ENCODE measurements around the gene VWA8. TPM values are rescaled to one million over a fixed set of nuclear protein-coding genes. Genes with fewer than 3 reads are reported as not detected.
"Not testable (repeated sequence)": the region's sequence is repeated elsewhere in the genome, so short reads cannot be mapped to it uniquely, and the experiment has no call there.

The VWA8 gene
- total and polyA plus RNA-seq, 4 donors = 7.1 to 50.3 (median 12.4) TPM

DNA sequence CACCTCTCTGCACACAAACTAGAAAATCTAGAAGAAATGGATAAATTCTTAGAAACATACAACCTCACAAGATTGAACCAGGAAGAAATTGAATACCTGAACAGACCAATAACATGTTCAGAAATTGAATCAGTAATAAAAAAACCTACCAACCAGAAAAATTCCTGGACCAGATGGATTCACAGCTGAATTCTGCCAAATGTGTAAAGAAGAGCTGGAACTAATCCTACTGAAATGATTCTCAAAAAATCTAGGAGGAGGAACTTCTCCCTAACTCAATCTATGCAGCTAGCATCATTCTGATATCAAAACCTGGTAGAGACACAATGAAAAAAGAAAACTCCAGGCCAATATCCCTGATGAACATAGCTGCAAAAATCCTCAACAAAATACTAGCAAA is 336.9 kb downstream of the VWA8 start:
- Histone ChIP-seq H3K4me1 (ENCODE audit: control insufficient read depth in 4 of 4, insufficient read depth in 4 of 4, low read length in 3 of 4) (no peaks in the 10 kb centered on the region), H3K9ac (ENCODE audit: low read depth in 1 of 2, low read length in 2 of 2) (no peak overlapping the region), H3K27ac (ENCODE audit: low read depth in 1 of 2, low read length in 2 of 2) (no peak overlapping the region), H3K36me3 (ENCODE audit: control insufficient read depth in 4 of 4, insufficient read depth in 3 of 4, low read depth in 1 of 4, low read length in 3 of 4) (no peaks in the 10 kb centered on the region), H3K9me3 (ENCODE audit: control insufficient read depth in 4 of 4, low read length in 3 of 4) (no peaks in the 10 kb centered on the region), H3K4me3 (ENCODE audit: low read depth in 1 of 3, low read length in 3 of 3) (no peak overlapping the region), H3K27me3 (ENCODE audit: control insufficient read depth in 4 of 4, insufficient read depth in 4 of 4, low read length in 3 of 4) (no peaks in the 10 kb centered on the region)
- DNase-seq (ENCODE audit: low spot score) = no peak
- TF ChIP-seq HNF4A (conservative IDR thresholded peaks at IDR 0.05) (no peak), JUND (IDR thresholded peaks at IDR 0.05) (no peak), NR2F2 (IDR thresholded peaks at IDR 0.05) (no peak), HNF4G (IDR thresholded peaks at IDR 0.05) (no peak), FOXA1 (IDR thresholded peaks at IDR 0.05) (no peak), TAF1 (conservative IDR thresholded peaks at IDR 0.05) (no peak), FOXA2 (IDR thresholded peaks at IDR 0.05) (no peak)
- TF ChIP-seq, protein P1, sequence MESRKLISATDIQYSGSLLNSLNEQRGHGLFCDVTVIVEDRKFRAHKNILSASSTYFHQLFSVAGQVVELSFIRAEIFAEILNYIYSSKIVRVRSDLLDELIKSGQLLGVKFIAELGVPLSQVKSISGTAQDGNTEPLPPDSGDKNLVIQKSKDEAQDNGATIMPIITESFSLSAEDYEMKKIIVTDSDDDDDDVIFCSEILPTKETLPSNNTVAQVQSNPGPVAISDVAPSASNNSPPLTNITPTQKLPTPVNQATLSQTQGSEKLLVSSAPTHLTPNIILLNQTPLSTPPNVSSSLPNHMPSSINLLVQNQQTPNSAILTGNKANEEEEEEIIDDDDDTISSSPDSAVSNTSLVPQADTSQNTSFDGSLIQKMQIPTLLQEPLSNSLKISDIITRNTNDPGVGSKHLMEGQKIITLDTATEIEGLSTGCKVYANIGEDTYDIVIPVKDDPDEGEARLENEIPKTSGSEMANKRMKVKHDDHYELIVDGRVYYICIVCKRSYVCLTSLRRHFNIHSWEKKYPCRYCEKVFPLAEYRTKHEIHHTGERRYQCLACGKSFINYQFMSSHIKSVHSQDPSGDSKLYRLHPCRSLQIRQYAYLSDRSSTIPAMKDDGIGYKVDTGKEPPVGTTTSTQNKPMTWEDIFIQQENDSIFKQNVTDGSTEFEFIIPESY (IDR thresholded peaks at IDR 0.05) = no peak

DNA sequence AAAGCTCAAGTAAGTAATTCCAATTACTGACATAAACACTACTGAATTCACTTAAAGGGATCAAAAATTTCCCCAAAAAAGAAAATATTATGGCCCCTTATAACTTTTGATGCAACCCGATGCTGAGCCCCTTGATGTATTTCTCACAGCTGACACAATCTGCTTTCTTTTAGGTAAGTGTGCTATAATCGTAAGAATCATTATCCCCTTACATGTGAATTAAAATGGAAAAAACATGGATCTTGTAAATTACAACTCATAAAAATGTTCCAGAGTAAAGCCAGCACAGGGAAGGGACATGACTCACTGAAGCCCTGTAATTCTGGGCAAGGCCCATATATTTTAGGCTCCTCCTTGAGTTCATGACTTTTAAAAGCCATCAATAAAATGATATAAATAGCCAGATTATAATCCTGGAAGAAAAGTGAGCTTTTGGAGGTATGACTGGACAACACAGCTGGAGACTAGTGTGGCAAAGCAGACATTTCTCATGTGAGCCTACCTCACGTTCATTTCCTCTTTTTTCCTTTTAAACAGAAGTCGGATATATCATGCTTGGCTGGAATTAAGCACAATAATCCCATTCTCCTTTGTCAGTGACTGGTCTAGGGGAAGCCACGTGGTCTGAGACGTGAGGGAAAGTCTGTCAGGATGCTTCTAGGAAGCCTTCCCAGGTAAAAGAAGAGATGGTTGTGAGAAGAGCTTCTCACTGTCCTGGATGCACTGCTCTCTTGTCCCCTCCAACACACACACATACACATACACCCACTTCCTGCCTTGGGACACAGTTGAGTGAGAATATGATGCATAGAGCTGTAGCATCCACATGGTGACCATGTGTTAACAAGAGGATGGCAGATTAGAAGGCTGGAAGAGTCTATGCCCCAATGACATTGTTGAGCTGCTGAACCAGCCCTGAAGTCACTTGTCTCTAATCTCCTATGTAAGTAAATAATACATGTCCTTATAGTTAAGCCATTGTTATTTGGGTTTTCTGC is 338.2 kb downstream of the VWA8 start:
- peak in 1 of 2 donors; percentile 38 for TF ChIP-seq JUND (IDR thresholded peaks at IDR 0.05)
- TF ChIP-seq RAD21 (IDR thresholded peaks at IDR 0.05) = no peak
- TF ChIP-seq FOXA1 (IDR thresholded peaks at IDR 0.05) = no peak
- no peaks in the 10 kb centered on the region for H3K36me3 ChIP-seq (ENCODE audit: control insufficient read depth in 4 of 4, insufficient read depth in 3 of 4, low read depth in 1 of 4, low read length in 3 of 4)
- 86% methylated on average over 6 of the region's 6 CpGs for WGBS
- no peak for DNase-seq (ENCODE audit: low spot score)
- H3K27me3 ChIP-seq (ENCODE audit: control insufficient read depth in 4 of 4, insufficient read depth in 4 of 4, low read length in 3 of 4) = no peaks in the 10 kb centered on the region
- H3K9ac ChIP-seq (ENCODE audit: low read depth in 1 of 2, low read length in 2 of 2) = no peak overlapping the region
- H3K4me3 ChIP-seq (ENCODE audit: low read depth in 1 of 3, low read length in 3 of 3) = no peak overlapping the region
- H3K27ac ChIP-seq (ENCODE audit: low read depth in 1 of 2, low read length in 2 of 2) = no peak overlapping the region
- no peaks in the 10 kb centered on the region for H3K9me3 ChIP-seq (ENCODE audit: control insufficient read depth in 4 of 4, low read length in 3 of 4)
- no peaks in the 10 kb centered on the region for H3K4me1 ChIP-seq (ENCODE audit: control insufficient read depth in 4 of 4, insufficient read depth in 4 of 4, low read length in 3 of 4)

DNA sequence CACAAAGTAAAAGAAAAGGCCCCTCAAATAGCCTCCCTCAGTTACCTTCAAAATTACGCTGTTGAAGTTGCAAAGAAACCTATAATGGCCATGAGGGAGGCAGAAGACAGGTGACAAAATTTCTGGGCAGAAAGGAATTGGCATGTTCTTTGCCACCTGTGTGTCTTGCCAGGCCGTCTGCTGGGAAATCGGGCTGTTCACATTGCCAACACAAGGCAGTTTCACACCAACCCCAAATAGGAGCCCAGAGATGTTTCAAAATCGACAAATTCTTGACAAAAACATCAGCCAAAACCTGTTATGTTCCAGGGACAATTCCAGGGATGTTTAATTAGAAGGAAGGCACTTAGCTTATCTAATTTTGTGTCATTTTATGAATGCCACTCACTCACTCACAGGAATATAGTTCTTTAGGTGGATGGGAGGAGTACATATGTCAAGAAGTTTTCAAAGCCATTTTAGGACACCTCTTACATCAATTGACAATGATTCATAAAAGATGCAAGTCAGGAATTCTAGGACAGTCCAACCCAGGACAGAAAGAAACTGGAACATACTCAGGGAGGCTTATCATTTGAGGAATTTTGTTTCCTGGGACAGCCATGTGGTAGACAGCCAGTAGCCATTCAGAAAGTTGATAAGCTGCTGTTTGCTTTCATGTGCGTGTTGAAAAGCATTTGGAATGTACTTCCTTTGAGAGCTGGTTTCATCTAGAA is 339.0 kb downstream of the VWA8 start:
- no peak overlapping the region for H3K9ac ChIP-seq (ENCODE audit: low read depth in 1 of 2, low read length in 2 of 2)

DNA sequence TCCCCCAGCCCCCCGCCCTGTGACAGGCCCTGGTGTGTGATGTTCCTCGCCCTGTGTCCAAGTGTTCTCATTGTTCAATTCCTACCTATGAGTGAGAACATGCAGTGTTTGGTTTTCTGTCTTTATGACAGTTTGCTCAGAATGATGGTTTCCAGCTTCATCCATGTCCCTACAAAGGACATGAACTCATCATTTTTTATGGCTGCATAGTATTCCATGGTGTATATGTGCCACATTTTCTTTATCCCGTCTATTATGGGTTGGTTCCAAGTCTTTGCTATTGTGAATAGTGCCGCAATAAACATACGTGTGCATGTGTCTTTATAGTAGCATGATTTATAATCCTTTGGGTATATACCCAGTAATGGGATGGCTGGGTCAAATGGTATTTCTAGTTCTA is 343.3 kb downstream of the VWA8 start:
- 96% methylated on average over 5 of the region's 5 CpGs for WGBS
- DNase-seq (ENCODE audit: low spot score) = not testable (repeated sequence)

More for the DNA sequence above, 339.0 kb downstream of the VWA8 start:
- WGBS = 88% methylated on average over 5 of the region's 5 CpGs
- no peak overlapping the region for H3K27ac ChIP-seq (ENCODE audit: low read depth in 1 of 2, low read length in 2 of 2)
- no peak for DNase-seq (ENCODE audit: low spot score)
- H3K4me1 ChIP-seq (ENCODE audit: control insufficient read depth in 4 of 4, insufficient read depth in 4 of 4, low read length in 3 of 4) = no peaks in the 10 kb centered on the region
- H3K9me3 ChIP-seq (ENCODE audit: control insufficient read depth in 4 of 4, low read length in 3 of 4) = no peaks in the 10 kb centered on the region
- no peaks in the 10 kb centered on the region for H3K27me3 ChIP-seq (ENCODE audit: control insufficient read depth in 4 of 4, insufficient read depth in 4 of 4, low read length in 3 of 4)
- TF ChIP-seq, protein P2, sequence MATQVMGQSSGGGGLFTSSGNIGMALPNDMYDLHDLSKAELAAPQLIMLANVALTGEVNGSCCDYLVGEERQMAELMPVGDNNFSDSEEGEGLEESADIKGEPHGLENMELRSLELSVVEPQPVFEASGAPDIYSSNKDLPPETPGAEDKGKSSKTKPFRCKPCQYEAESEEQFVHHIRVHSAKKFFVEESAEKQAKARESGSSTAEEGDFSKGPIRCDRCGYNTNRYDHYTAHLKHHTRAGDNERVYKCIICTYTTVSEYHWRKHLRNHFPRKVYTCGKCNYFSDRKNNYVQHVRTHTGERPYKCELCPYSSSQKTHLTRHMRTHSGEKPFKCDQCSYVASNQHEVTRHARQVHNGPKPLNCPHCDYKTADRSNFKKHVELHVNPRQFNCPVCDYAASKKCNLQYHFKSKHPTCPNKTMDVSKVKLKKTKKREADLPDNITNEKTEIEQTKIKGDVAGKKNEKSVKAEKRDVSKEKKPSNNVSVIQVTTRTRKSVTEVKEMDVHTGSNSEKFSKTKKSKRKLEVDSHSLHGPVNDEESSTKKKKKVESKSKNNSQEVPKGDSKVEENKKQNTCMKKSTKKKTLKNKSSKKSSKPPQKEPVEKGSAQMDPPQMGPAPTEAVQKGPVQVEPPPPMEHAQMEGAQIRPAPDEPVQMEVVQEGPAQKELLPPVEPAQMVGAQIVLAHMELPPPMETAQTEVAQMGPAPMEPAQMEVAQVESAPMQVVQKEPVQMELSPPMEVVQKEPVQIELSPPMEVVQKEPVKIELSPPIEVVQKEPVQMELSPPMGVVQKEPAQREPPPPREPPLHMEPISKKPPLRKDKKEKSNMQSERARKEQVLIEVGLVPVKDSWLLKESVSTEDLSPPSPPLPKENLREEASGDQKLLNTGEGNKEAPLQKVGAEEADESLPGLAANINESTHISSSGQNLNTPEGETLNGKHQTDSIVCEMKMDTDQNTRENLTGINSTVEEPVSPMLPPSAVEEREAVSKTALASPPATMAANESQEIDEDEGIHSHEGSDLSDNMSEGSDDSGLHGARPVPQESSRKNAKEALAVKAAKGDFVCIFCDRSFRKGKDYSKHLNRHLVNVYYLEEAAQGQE (IDR thresholded peaks at IDR 0.05) = peak; percentile 25
- TF ChIP-seq, protein P3, sequence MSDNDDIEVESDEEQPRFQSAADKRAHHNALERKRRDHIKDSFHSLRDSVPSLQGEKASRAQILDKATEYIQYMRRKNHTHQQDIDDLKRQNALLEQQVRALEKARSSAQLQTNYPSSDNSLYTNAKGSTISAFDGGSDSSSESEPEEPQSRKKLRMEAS (IDR thresholded peaks at IDR 0.05) = peak; percentile 20
- no peak for TF ChIP-seq TAF1 (conservative IDR thresholded peaks at IDR 0.05)
- H3K4me3 ChIP-seq (ENCODE audit: low read depth in 1 of 3, low read length in 3 of 3) = no peak overlapping the region
- H3K36me3 ChIP-seq (ENCODE audit: control insufficient read depth in 4 of 4, insufficient read depth in 3 of 4, low read depth in 1 of 4, low read length in 3 of 4) = no peaks in the 10 kb centered on the region

More for the DNA sequence above, 343.3 kb downstream of the VWA8 start:
- not testable (repeated sequence) for H3K9me3 ChIP-seq (ENCODE audit: control insufficient read depth in 4 of 4, low read length in 3 of 4); H3K4me3 ChIP-seq (ENCODE audit: low read depth in 1 of 3, low read length in 3 of 3); H3K9ac ChIP-seq (ENCODE audit: low read depth in 1 of 2, low read length in 2 of 2); H3K27ac ChIP-seq (ENCODE audit: low read depth in 1 of 2, low read length in 2 of 2); H3K27me3 ChIP-seq (ENCODE audit: control insufficient read depth in 4 of 4, insufficient read depth in 4 of 4, low read length in 3 of 4); H3K4me1 ChIP-seq (ENCODE audit: control insufficient read depth in 4 of 4, insufficient read depth in 4 of 4, low read length in 3 of 4)
- peaks cover 0 to 17% (median 10%) of the 10 kb centered on the region in 4 donors for H3K36me3 ChIP-seq (ENCODE audit: control insufficient read depth in 4 of 4, insufficient read depth in 3 of 4, low read depth in 1 of 4, low read length in 3 of 4)
